A549 (cell line): ENCODE measurements around the gene HTRA1. TPM values are rescaled to one million over a fixed set of nuclear protein-coding genes. Genes with fewer than 3 reads are reported as not detected.

ENCODE experiments used
- ATAC-seq, 2 experiments: fragments of 200-7000 bp in 1 of 2; fragments of >200 bp in 1 of 2; cut with Nextera tagmentation in 1 of 2; cut with Tn5 transposase in 1 of 2; 3 replicates each; pipeline versions ENCODE4 v1.8.0 to v1.9.1; 2018 to 2020; ENCODE audit warnings: mild to moderate bottlenecking in 1 of 2, moderate library complexity in 1 of 2
- CTCF ChIA-PET: fragments of 300-600 bp; sonication (Branson Sonifier 250); formaldehyde crosslinking; extraction: SDS; loops from one replicate; lab custom pipeline; 2021; ENCODE audit warnings: antibody characterized with exemption, inconsistent platforms; lab: Yijun Ruan, JAX
- POLR2A ChIA-PET: fragments of 350-600 bp; formaldehyde crosslinking; extraction: SDS; loops from one replicate; lab custom pipeline; 2021; ENCODE audit warnings: antibody characterized with exemption, inconsistent platforms; lab: Yijun Ruan, JAX
- DNase-seq, 2 experiments: peaks; one replicate each; pipeline versions ENCODE4 v3.0.0 to v3.0.0-alpha.2; 2011 to 2016; ENCODE audit warnings: low read depth in 1 of 2, low spot score in 1 of 2
- FAIRE-seq: peaks from 2 replicates; lab custom pipeline; 2011; peaks lifted over from hg19 to GRCh38; lab: Jason Lieb, UNC
- H3K27ac ChIP-seq, 2 experiments: fragments of >200 bp; sonication (Bioruptor Twin); formaldehyde crosslinking; 3 replicates each; pipeline ENCODE4 v1.5.1; 2016 to 2017
- H3K4me1 ChIP-seq: fragments of >200 bp; sonication (Bioruptor Twin); formaldehyde crosslinking; 3 replicates; pipeline ENCODE4 v1.6.1; 2016
- H3K4me2 ChIP-seq: fragments of >200 bp; sonication (Bioruptor Twin); formaldehyde crosslinking; 3 replicates; pipeline ENCODE4 v1.6.1; 2016
- H3K4me3 ChIP-seq: fragments of >200 bp; sonication (Bioruptor Twin); formaldehyde crosslinking; 3 replicates; pipeline ENCODE4 v1.5.1; 2016
- H3K9me3 ChIP-seq: fragments of >200 bp; sonication (Bioruptor Twin); formaldehyde crosslinking; 3 replicates; pipeline ENCODE4 v1.6.1; 2016
- CEBPB ChIP-seq, 2 experiments: fragments of >200 bp in 1 of 2; sonication (Bioruptor Twin) in 1 of 2; formaldehyde crosslinking in 1 of 2; IDR thresholded peaks; 2 replicates each; pipeline ENCODE4 v1.6.1; 2012 to 2016
- CHD2 ChIP-seq: fragments of 150-350 bp; IDR thresholded peaks from 2 replicates; pipeline ENCODE4 v1.6.1; 2014; ENCODE audit warnings: low read length; ENCODE audit not compliant: partially characterized antibody
- EHMT2 ChIP-seq: fragments of 200-600 bp; sonication (generic); IDR thresholded peaks from 2 replicates; pipeline ENCODE4 v1.6.1; 2016; ENCODE audit warnings: antibody characterized with exemption, low read depth, mild to moderate bottlenecking, moderate library complexity
- EP300 ChIP-seq, 2 experiments: fragments of >200 bp; sonication (Bioruptor Twin); formaldehyde crosslinking; IDR thresholded peaks; 2 replicates in 1 of 2; 3 replicates in 1 of 2; pipeline ENCODE4 v1.6.1; 2016 to 2017
- GATA3 ChIP-seq: IDR thresholded peaks from 2 replicates; pipeline ENCODE4 v1.6.1; 2012; ENCODE audit warnings: borderline replicate concordance
- HDAC2 ChIP-seq: fragments of 200-600 bp; sonication (generic); IDR thresholded peaks from 2 replicates; pipeline ENCODE4 v1.6.1; 2016
- HOXA7 ChIP-seq: fragments of 250-450 bp; sonication (Bioruptor Pico); IDR thresholded peaks from 2 replicates; pipeline ENCODE4 v1.5.0; 2020; ENCODE audit warnings: mild to moderate bottlenecking, moderate library complexity
- HOXB5 ChIP-seq: fragments of 250-450 bp; sonication (Bioruptor Pico); IDR thresholded peaks from 2 replicates; pipeline ENCODE4 v1.5.0; 2020; ENCODE audit warnings: mild to moderate bottlenecking, moderate library complexity
- JUN ChIP-seq, 2 experiments: fragments of >200 bp; sonication (Bioruptor Twin); formaldehyde crosslinking; IDR thresholded peaks; 2 replicates in 1 of 2; 3 replicates in 1 of 2; pipeline ENCODE4 v1.6.1; 2016 to 2017
- JUNB ChIP-seq: fragments of >200 bp; sonication (Bioruptor Twin); formaldehyde crosslinking; IDR thresholded peaks from 2 replicates; pipeline ENCODE4 v1.6.1; 2016
- MAZ ChIP-seq: fragments of 150-350 bp; IDR thresholded peaks from 2 replicates; pipeline ENCODE4 v1.6.1; 2014; ENCODE audit warnings: antibody characterized with exemption, low read depth, low read length, borderline replicate concordance
- MYC ChIP-seq: IDR thresholded peaks from 2 replicates; pipeline ENCODE4 v1.6.1; 2012; ENCODE audit warnings: mild to moderate bottlenecking, inconsistent platforms, low read length, improper control_type of control experiment, borderline replicate concordance
- NFE2L2 ChIP-seq: fragments of 150-350 bp; conservative IDR thresholded peaks from 2 replicates; pipeline ENCODE4 v1.6.1; 2014; ENCODE audit warnings: low read length
- NR3C1 ChIP-seq: fragments of >200 bp; sonication (Bioruptor Twin); formaldehyde crosslinking; IDR thresholded peaks from 3 replicates; pipeline ENCODE4 v1.6.1; 2017
- POLR2A ChIP-seq: IDR thresholded peaks from 2 replicates; pipeline ENCODE4 v1.6.1; 2012; ENCODE audit warnings: mild to moderate bottlenecking, low read length
- POLR2AphosphoS2 ChIP-seq: conservative IDR thresholded peaks from 2 replicates; pipeline ENCODE4 v1.6.1; 2012; ENCODE audit warnings: low read length, improper control_type of control experiment, inconsistent platforms
- RAD21 ChIP-seq, 2 experiments: fragments of >200 bp in 1 of 2; sonication (Bioruptor Twin) in 1 of 2; formaldehyde crosslinking in 1 of 2; IDR thresholded peaks in 1 of 2; conservative IDR thresholded peaks in 1 of 2; 2 replicates in 1 of 2; 3 replicates in 1 of 2; pipeline ENCODE4 v1.6.1; 2012 to 2018; ENCODE audit warnings: inconsistent platforms in 1 of 2
- RCOR1 ChIP-seq: fragments of 150-350 bp; IDR thresholded peaks from 2 replicates; pipeline ENCODE4 v1.6.1; 2014; ENCODE audit warnings: antibody characterized with exemption, low read length, low read depth
- RFX5 ChIP-seq: fragments of 450-650 bp; IDR thresholded peaks from 2 replicates; pipeline ENCODE4 v1.7.1; 2014; ENCODE audit warnings: antibody characterized with exemption, mild to moderate bottlenecking, moderate library complexity
- SMC3 ChIP-seq: fragments of >200 bp; sonication (Bioruptor Twin); formaldehyde crosslinking; IDR thresholded peaks from 3 replicates; pipeline ENCODE4 v1.6.1; 2018; ENCODE audit warnings: inconsistent platforms
- ZFP36 ChIP-seq: fragments of 450-650 bp; IDR thresholded peaks from 2 replicates; pipeline ENCODE4 v1.6.1; 2014; ENCODE audit warnings: borderline replicate concordance; ENCODE audit not compliant: partially characterized antibody
- WGBS: methylation state at CpG from one replicate; pipeline ENCODE4 v1.1.6; 2017; ENCODE audit errors: missing lambda C conversion rate; 5-methylcytosine and 5-hydroxymethylcytosine counted together
- polyA plus RNA-seq, 4 experiments: library from polyadenylated mRNA; depleted of rRNA in 3 of 4; stranded (reverse); fragments of >200 nt; fragmentation: RNase III in 1 of 4; extraction: RNeasy Plus Mini Kit Qiagen cat#74134 plus additional on column Dnase treatment in 1 of 4; gene quantifications; 2 replicates in 3 of 4; 3 replicates in 1 of 4; pipeline ENCODE4 v1.2.3, GENCODE V29; 2011 to 2017
- TF ChIP-seq, protein P1 (sequence below): fragments of >200 bp; sonication (Bioruptor Twin); formaldehyde crosslinking; IDR thresholded peaks from 2 replicates; pipeline ENCODE4 v1.6.1; 2016
- TF ChIP-seq, protein P2 (sequence below): fragments of 150-350 bp; IDR thresholded peaks from 2 replicates; pipeline ENCODE4 v1.6.1; 2014; ENCODE audit warnings: low read depth, mild to moderate bottlenecking, low read length
- TF ChIP-seq, protein P3 (sequence below): fragments of >200 bp; sonication (Bioruptor Twin); formaldehyde crosslinking; IDR thresholded peaks from 3 replicates; pipeline ENCODE4 v1.5.1; 2016
- TF ChIP-seq, protein P4 (sequence below): fragments of >200 bp; sonication (Bioruptor Twin); formaldehyde crosslinking; IDR thresholded peaks from 3 replicates; pipeline ENCODE4 v1.6.1; 2016
- TF ChIP-seq, protein P5 (sequence below): IDR thresholded peaks from 2 replicates; pipeline ENCODE4 v1.6.1; 2012

The HTRA1 gene
- polyA plus RNA-seq, 2 of the 4 experiments (the other 2 are of a cell fraction), result 50.7 to 65.6 TPM

DNA sequence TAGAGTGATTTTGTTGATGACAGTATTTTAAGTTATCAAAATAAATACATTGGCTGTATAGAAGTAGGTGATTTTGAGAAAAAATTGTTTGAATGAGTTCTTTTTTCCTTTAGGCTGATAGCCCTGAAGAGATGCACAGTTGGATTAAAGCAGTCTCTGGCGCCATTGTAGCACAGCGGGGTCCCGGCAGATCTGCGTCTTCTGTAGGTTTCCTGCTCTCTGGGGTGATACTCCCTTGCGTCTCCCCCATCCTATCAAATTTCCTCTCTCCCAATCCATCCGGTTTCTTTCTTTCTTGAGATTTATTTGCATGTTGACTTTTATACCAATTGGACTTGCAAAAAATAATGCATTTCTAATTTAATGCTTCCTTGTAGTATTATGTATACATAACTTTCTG is 34.5 kb upstream of the HTRA1 start (continued):
- no peak for TF ChIP-seq POLR2AphosphoS2
- TF ChIP-seq RFX5, result no peak
- no peak for TF ChIP-seq RAD21 (conservative IDR thresholded peaks at IDR 0.05 in 1 of 2, IDR thresholded peaks at IDR 0.05 in 1 of 2)

DNA sequence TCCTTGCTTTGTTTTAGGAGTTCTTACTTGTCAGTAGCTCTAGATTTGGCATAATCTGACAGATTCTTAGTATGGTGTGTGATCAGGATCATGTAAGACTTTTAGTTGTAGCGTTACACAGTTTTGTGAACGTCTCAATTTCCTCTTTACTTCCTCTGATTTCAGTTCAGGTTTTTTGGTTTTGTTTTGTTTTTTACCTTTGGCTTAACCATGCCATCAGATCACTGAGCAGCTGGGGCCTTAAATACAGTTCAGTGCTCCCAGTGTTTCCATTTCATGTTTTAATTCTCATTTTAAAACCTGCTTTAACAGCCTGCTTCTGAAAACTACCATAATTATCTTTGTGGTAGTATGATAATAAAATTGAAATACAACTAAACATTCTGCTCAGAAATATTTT is 34.1 kb upstream of the HTRA1 start:
- no peak for FAIRE-seq
- no peak for DNase-seq
- 85% methylated on average over 2 of the region's 2 CpGs for WGBS

DNA sequence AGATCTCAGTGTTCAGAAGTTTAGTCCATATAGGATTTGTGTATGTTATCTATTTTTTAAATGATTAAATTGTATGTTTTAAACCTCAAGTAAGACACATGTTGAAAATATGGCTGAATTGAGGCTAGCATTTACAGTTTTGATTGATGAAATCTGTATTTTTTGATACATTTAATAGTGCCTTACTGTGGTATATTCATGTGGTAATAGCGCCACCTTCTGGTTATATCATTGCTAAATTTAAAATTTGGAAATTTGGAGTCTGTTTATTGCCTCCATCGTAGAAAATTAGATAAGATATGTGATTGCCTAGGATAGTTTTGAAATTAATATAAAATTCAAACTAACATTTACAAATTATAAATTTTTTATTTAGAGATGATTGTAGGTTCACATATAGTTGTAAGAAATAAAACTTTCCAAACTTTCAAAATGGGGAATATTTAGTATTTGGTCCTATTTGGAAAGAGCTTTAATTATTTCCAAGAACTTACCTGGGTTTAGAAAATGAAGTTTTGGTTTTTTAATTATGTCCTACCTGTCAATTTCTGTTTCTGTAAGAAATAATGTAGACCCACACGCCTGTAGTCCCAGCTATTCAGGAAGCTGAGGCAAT is 26.0 kb upstream of the HTRA1 start:
- POLR2A ChIA-PET, result no interaction called here
- H3K27ac ChIP-seq, result no peak overlapping the region
- no peaks in the 10 kb centered on the region for H3K4me1 ChIP-seq
- H3K9me3 ChIP-seq, result no peaks in the 10 kb centered on the region
- CTCF ChIA-PET, result interaction anchor here (0.5 to 9.8 kb wide), 54 partner anchors 10 to 1899 kb away, joined by 3 to 145 read pairs (median 4); partner anchors contain the start of gene BTBD16
- WGBS, result 27% methylated on average over 3 of the region's 3 CpGs
- H3K4me2 ChIP-seq, result no peak overlapping the region
- no peak overlapping the region for H3K4me3 ChIP-seq
- TF ChIP-seq JUN (IDR thresholded peaks at IDR 0.05), result no peak
- TF ChIP-seq CEBPB (IDR thresholded peaks at IDR 0.05), result no peak
- TF ChIP-seq RAD21 (conservative IDR thresholded peaks at IDR 0.05 in 1 of 2, IDR thresholded peaks at IDR 0.05 in 1 of 2), result peak; percentile 90 to 94
- TF ChIP-seq, protein P1, sequence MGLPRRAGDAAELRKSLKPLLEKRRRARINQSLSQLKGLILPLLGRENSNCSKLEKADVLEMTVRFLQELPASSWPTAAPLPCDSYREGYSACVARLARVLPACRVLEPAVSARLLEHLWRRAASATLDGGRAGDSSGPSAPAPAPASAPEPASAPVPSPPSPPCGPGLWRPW, result no peak
- TF ChIP-seq NR3C1, result no peak
- TF ChIP-seq SMC3, result peak; percentile 93
- TF ChIP-seq, protein P2, sequence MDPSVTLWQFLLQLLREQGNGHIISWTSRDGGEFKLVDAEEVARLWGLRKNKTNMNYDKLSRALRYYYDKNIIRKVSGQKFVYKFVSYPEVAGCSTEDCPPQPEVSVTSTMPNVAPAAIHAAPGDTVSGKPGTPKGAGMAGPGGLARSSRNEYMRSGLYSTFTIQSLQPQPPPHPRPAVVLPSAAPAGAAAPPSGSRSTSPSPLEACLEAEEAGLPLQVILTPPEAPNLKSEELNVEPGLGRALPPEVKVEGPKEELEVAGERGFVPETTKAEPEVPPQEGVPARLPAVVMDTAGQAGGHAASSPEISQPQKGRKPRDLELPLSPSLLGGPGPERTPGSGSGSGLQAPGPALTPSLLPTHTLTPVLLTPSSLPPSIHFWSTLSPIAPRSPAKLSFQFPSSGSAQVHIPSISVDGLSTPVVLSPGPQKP, result no peak
- TF ChIP-seq, protein P3, sequence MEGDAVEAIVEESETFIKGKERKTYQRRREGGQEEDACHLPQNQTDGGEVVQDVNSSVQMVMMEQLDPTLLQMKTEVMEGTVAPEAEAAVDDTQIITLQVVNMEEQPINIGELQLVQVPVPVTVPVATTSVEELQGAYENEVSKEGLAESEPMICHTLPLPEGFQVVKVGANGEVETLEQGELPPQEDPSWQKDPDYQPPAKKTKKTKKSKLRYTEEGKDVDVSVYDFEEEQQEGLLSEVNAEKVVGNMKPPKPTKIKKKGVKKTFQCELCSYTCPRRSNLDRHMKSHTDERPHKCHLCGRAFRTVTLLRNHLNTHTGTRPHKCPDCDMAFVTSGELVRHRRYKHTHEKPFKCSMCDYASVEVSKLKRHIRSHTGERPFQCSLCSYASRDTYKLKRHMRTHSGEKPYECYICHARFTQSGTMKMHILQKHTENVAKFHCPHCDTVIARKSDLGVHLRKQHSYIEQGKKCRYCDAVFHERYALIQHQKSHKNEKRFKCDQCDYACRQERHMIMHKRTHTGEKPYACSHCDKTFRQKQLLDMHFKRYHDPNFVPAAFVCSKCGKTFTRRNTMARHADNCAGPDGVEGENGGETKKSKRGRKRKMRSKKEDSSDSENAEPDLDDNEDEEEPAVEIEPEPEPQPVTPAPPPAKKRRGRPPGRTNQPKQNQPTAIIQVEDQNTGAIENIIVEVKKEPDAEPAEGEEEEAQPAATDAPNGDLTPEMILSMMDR, result peak; percentile 87
- TF ChIP-seq, protein P4, sequence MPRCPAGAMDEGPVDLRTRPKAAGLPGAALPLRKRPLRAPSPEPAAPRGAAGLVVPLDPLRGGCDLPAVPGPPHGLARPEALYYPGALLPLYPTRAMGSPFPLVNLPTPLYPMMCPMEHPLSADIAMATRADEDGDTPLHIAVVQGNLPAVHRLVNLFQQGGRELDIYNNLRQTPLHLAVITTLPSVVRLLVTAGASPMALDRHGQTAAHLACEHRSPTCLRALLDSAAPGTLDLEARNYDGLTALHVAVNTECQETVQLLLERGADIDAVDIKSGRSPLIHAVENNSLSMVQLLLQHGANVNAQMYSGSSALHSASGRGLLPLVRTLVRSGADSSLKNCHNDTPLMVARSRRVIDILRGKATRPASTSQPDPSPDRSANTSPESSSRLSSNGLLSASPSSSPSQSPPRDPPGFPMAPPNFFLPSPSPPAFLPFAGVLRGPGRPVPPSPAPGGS, result no peak
- TF ChIP-seq JUNB, result no peak
- no peak for TF ChIP-seq GATA3
- no peak for TF ChIP-seq EHMT2
- TF ChIP-seq MYC, result no peak
- ATAC-seq (peak; percentile 8 to 72; a peak in 4 of 6 replicates), DNase-seq (peak; percentile 36 to 48), FAIRE-seq (peak; percentile 88)

More for the DNA sequence above, 34.1 kb upstream of the HTRA1 start:
- TF ChIP-seq, protein P5, sequence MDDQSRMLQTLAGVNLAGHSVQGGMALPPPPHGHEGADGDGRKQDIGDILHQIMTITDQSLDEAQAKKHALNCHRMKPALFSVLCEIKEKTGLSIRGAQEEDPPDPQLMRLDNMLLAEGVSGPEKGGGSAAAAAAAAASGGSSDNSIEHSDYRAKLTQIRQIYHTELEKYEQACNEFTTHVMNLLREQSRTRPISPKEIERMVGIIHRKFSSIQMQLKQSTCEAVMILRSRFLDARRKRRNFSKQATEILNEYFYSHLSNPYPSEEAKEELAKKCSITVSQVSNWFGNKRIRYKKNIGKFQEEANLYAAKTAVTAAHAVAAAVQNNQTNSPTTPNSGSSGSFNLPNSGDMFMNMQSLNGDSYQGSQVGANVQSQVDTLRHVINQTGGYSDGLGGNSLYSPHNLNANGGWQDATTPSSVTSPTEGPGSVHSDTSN, result no peak
- TF ChIP-seq RAD21 (conservative IDR thresholded peaks at IDR 0.05 in 1 of 2, IDR thresholded peaks at IDR 0.05 in 1 of 2), result no peak
- TF ChIP-seq NFE2L2, result no peak
- TF ChIP-seq JUN (IDR thresholded peaks at IDR 0.05), result no peak
- TF ChIP-seq POLR2A, result no peak
- no peak for TF ChIP-seq CHD2
- TF ChIP-seq JUNB, result no peak
- TF ChIP-seq HOXA7 (CRISPR knock-in tag), result no peak
- no peak for TF ChIP-seq ZFP36
- TF ChIP-seq HOXB5 (CRISPR knock-in tag), result no peak
- no peak for TF ChIP-seq HDAC2
- no peak for TF ChIP-seq MAZ
- no peak for TF ChIP-seq EP300 (IDR thresholded peaks at IDR 0.05)
- no peak for TF ChIP-seq RCOR1
- TF ChIP-seq, protein P3, result no peak
- H3K4me3 ChIP-seq, result no peak overlapping the region
- no peaks in the 10 kb centered on the region for H3K4me1 ChIP-seq
- ATAC-seq, result no peak
- H3K4me2 ChIP-seq, result no peak overlapping the region
- no peaks in the 10 kb centered on the region for H3K9me3 ChIP-seq
- H3K27ac ChIP-seq, result no peak overlapping the region
- ChIA-PET CTCF (interaction anchor here (0.6 to 9.8 kb wide), 2 partner anchors 93 to 131 kb away, joined by 3 to 145 read pairs; no protein-coding TSS in a partner anchor), POLR2A (no interaction called here)
